ENCODE measurements around the gene KLHL5. TPM values are rescaled to one million over a fixed set of nuclear protein-coding genes. Genes with fewer than 3 reads are reported as not detected.

The KLHL5 gene
- total and polyA plus RNA-seq, 9 of the 15 experiments (the other 6 are each of a cell fraction or from before 2014, with no cell fraction given): 8.0 to 30.8 (median 22.1) TPM

- no peak for TF ChIP-seq TCFL5 (CRISPR knock-in tag; conservative IDR thresholded peaks at IDR 0.05)
- TF ChIP-seq POLR2A (conservative IDR thresholded peaks at IDR 0.05): no peak
- no peak for TF ChIP-seq ZNF239 (CRISPR knock-in tag; IDR thresholded peaks at IDR 0.05)
- no peak for TF ChIP-seq NCOA6 (IDR thresholded peaks at IDR 0.05)
- no peak for TF ChIP-seq ZNF23 (CRISPR knock-in tag; IDR thresholded peaks at IDR 0.05)
These were observed 23.9 kb downstream of the KLHL5 start (continued) for GRCh38 chr4:39085891-39086290.

DNA sequence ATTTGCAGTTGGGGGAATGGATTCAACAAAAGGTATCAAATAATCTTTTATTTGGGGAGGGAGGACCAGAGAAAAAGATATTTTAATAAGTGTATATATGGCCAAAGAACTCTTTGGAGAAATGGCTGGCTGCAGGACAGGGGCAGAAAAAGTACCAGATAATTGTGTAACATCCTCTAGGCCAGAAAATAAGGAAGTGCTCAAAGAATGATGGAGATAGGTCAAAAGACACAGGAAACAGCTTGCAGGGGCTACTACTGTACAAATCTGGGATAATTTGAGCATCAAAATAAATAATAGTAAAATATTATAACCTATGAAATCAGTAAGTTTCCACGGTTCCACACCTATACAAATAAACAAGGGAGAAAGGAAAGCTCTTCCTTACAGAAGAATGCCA lies 34.8 kb downstream of the KLHL5 start:
- H3K4me2 ChIP-seq (ENCODE audit: insufficient read depth, low read length): no peak overlapping the region
- H3K27ac ChIP-seq (ENCODE audit: extremely low read depth, low read depth, low read length): no peak overlapping the region
- intact Hi-C loops (cut with micrococcal nuclease) (no loop called here), in situ Hi-C loops (cut with MboI) (no loop called here)
- no peaks in the 10 kb centered on the region for H3K36me3 ChIP-seq (ENCODE audit: control insufficient read depth, insufficient read depth, low read length)
- no peak overlapping the region for H3K9ac ChIP-seq (ENCODE audit: insufficient read depth in 1 of 2, low read depth in 2 of 2, low read length in 2 of 2)
- ATAC-seq: no peak
- ChIA-PET POLR2A (no interaction called here), CTCF (ENCODE audit: low intra/inter-chr PET ratio) (no interaction called here)
- no TSS peak for BruUV-seq (replicated peaks)
- H2AFZ ChIP-seq (ENCODE audit: low read depth, low read length): no peak overlapping the region
- no peak for TF ChIP-seq ZFP30 (CRISPR knock-in tag; IDR thresholded peaks at IDR 0.05; ENCODE audit: borderline replicate concordance)
- peak; percentile 76 for TF ChIP-seq SPI1 (IDR thresholded peaks at IDR 0.05; ENCODE audit: borderline replicate concordance, low read depth, low read length)
- no peak for TF ChIP-seq ZBTB26 (CRISPR knock-in tag; IDR thresholded peaks at IDR 0.05)
- no peaks in the 10 kb centered on the region for H3K9me1 ChIP-seq (ENCODE audit: control insufficient read depth, insufficient read depth, low read length)
- FAIRE-seq: no peak
- no peaks in the 10 kb centered on the region for H3K27me3 ChIP-seq (ENCODE audit: control insufficient read depth in 2 of 2, insufficient read depth in 2 of 2, low read length in 2 of 2)
- H3K4me3 ChIP-seq: no peak overlapping the region
- H3K9me3 ChIP-seq (replicated peaks; ENCODE audit: control insufficient read depth, insufficient read depth, low read depth, low read length): no peaks in the 10 kb centered on the region
- WGBS (ENCODE audit: insufficient coverage, low coverage, missing lambda C conversion rate): 55% methylated on average over 1 of the region's 1 CpG
- no peak for DNase-seq (ENCODE audit: extremely low read depth in 1 of 4, low spot score in 3 of 4)
- no peaks in the 10 kb centered on the region for H3K79me2 ChIP-seq (ENCODE audit: control insufficient read depth, insufficient read depth, low read length)
- no peaks in the 10 kb centered on the region for H3K4me1 ChIP-seq (replicated peaks in 1 of 2; ENCODE audit: control insufficient read depth in 2 of 2, insufficient read depth in 2 of 2, low read length in 2 of 2)
- H4K20me1 ChIP-seq (replicated peaks; ENCODE audit: control insufficient read depth, insufficient read depth, low read length): no peaks in the 10 kb centered on the region
